HG02588 (cell line): ENCODE data around the gene ZNF311.

Experiments
- ATAC-seq: cut with Tn5 transposase; IDR thresholded peaks from one replicate; pipeline ENCODE4 v1.9.1; 2021; ENCODE audit warnings: mild to moderate bottlenecking, moderate library complexity; ENCODE audit not compliant: unreplicated experiment

Gene ZNF311

DNA sequence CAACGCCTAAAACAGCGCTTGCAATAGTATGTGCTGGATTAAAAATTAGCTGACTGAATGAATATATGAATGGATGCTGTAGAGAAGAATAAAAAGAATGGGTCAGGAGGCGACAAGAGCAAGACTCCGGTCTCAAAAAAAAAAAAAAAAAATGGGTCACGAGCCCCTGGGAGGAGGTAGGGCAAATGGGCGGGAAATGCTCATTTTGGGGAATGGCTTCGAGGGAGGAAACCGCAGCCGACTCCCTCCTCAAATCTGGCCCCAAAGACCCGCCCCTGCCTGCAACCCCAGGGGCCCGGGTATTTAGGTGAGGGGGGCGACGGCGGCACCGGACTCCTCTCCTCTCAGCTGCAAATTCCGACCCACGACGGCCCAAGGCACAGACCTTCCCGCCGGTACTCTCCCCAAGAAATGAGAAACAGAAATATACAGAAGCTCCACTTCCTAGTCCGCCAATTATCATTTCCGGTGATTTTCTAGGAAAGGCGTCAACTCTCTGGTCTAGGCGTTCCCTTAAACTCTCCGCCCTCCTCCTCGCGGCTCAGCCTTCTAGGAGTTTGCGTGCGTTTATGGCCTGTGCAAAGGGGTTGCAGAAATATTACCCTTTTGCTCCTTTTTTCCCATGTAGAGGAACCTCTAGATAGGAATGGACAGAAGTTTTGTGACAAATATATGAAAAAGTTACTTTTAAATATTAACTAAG is at the start of gene ZNF311:
TSS of gene ZNF311 (minus strand) at position 133 of the 703 bp plus-strand sequence. CDS start 1,361 bp downstream, outside the sequence.
- ATAC-seq, result no peak

- no peak for ATAC-seq
Measured at GRCh38 chr6:29051680-29052079, 46.6 kb upstream of the ZNF311 start.

DNA sequence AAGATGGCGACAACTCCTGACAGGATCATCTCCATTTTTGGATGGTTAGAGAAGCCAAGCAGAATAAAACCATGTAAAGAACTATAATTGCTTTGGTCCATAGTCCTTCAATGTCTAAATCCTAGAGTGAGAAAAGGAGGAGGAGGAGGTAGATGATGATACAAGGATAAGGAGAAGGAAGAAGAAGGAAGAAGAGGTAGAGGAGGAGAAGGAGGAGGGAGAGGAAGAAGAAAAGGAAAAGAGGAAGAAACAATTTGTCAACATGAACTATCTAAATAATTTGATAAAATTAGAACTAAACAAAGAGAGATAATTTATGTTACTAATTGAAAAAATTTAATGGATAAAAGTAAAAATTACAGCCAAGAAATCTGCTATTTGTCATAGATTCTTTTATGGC is 40.0 kb upstream of the ZNF311 start, which contains the start of gene OR2W1:
TSS of gene OR2W1 (minus strand) at position 101 of the 400 bp plus-strand sequence. CDS start at position 101, 0 bp downstream.
- ATAC-seq, result no peak

GRCh38 chr6:29035951-29036350 is 30.8 kb upstream of the ZNF311 start:
- ATAC-seq, result no peak

DNA sequence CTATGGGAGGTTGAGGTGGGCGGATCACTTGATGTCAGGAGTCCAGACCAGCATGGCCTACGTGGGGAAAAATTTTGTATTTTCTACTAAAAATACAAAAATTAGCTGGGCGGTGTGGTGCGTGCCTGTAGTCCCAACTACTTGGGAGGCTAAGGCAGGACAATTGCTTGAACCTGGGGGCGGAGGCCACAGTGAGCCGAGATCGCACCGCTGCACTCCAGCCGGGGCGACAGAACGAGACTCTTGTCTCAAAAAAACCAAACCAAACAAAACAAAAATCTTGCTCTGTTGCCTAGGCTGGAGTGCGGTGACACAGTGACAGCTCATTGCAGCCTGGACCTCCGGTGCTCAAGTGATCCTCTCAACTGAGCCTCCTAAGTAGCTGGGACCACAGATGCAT is 23.7 kb upstream of the ZNF311 start:
- ATAC-seq, result no peak

- ATAC-seq, result no peak
Measured at GRCh38 chr6:29025927-29026585, 20.9 kb upstream of the ZNF311 start.

DNA sequence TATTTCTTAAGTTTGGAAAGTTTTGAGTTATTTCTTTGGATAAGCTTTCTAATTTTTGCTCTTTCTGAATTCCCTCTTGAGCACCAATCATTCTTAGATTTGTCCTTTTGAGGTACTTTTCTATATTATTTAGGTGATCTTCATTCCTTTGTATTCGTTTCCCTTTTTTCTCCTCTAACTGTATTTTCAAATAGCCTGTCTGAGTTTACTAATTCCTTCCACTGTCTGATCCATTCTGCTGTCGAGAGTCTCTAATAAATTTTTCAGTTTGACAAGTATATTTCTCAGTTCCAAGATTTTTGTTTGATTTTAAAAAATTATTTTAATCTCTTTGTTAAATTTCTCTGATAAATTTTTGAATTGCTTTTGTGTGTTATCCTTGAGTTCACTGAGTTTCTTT is 16.3 kb upstream of the ZNF311 start:
- no peak for ATAC-seq

DNA sequence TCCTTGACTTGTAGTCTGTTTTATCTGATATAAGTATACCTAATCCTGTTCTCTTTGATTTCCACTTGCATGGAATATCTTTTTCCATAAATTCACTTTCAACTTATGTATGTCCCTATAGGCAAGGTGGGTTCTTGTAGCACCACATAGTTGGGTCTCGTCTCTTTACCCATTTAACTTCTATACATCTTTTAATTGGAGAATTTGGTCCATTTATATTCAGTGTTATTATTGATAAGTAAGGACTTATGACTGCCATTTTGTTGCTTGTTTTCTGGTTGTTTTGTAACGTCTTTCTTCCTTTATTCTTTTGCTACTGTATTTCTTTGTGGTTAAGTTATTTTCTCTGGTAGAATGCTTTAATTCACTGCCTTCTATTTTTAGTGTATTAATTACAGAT is 14.5 kb upstream of the ZNF311 start:
- no peak for ATAC-seq

GRCh38 chr6:29017428-29017802 is 12.3 kb upstream of the ZNF311 start:
- ATAC-seq, result no peak

- ATAC-seq, result peak; percentile 78
Measured at GRCh38 chr6:29016559-29017427, 11.7 kb upstream of the ZNF311 start.

DNA sequence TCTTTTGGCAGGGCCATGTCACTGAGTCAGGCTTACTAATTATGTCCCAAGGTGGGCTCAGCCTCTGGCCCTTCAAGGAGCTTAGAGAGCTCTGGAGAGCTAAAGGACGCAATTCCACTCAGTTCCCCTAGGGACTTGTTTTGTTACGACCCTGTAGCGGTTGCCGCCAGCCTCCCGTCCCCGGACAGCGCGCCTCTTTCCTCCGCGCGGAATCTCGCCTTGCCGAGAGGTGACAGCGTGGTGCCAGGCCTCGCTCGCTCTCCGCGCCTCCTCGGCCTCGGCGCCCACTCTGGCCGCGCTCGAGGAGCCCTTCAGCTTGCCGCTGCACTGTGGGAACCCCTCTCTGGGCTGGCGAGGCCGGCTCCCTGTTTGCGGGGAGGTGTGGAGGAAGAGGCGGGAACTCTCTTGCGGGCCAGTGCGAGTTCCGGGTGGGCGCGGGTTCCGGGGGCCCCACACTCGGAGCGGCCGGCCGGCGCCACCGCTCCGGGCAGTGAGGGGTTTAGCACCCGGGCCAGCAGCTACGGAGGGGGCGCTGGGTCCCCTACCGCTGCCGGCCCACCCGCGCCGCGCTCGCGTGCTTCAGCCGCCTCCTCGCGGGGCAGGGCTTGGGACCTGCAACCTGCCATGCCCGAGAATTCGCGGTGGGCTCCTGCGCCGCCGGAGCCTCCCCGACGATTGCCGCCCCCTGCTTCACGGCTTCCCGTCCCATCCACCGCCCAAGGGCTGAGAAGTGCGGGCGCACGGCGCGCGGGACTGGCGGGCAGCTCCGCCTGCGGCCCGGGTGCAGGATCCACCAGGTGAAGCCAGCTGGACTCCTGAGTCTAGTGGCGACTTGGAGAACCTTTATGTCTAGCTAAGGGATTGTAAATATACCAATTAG is 9.9 kb upstream of the ZNF311 start:
- no peak for ATAC-seq

GRCh38 chr6:29011276-29011734 is 6.2 kb upstream of the ZNF311 start:
- ATAC-seq, result no peak

DNA sequence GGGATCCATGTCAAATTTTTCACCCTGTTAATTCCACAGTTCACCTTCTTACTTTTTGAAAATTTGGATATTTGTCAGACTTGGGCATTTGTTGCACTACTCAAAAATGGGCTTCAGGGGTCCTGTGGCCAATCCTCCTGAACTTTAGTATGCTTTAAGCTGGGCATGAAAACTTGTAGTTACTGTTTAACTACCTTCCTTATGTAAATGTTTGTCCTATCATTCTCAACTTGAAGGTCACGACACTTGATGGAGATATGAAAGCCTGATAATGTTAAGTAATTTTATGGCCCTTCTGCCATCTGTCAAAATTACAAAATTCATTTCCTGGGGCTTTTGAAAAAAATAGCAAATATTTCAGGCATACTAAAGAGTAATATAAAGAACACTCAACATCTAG is 4.2 kb upstream of the ZNF311 start:
- no peak for ATAC-seq

DNA sequence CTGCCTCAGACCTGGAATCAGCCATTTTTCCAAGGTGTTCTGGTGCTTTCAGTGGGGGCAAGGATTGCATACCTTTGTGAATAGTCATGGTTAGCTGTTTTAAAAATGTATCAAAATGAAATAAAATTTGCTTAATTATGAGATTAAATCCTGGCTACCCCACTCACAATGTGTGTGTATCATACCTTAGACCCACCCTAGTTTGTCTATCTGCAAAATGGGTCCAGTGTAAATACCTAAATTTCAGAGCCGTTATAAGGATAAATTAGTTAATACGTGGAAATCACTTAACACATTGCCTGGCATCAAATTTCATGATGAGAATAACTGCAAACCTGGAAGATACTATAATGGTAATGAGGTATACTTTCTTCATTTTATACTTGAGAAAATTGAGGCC is 3.0 kb upstream of the ZNF311 start:
- no peak for ATAC-seq

DNA sequence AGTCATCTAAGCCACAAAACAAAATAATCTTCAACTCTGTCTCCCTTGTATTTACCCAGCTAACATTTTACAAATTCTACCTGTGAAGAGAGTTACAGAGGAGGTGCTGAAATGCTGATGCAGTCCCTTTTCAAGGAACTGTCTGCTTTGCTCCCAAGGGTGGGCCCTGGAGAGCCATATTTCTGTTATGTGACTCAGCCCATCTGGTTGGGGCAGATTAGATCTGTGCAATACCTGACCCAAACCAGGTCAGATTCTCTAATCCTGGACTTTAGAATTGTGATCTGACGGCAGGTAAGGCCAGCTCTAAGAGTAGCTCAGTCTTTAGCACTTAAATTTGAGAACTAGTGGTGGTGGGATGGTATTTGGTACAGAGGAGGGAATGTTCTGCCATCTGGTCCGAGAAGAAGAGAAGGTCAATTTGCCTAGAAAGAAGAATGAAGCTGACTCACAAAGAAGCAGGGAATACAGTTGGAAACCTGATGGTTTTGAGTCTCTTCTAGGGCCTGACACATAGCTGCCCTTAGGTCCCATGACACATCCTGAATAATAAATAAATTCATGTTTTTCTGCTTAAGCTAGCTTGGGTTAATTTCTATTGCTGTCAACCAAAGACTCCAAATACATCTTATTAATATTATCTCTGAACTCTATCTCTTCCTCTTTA is 8.1 kb downstream of the ZNF311 start:
- ATAC-seq, result no peak

DNA sequence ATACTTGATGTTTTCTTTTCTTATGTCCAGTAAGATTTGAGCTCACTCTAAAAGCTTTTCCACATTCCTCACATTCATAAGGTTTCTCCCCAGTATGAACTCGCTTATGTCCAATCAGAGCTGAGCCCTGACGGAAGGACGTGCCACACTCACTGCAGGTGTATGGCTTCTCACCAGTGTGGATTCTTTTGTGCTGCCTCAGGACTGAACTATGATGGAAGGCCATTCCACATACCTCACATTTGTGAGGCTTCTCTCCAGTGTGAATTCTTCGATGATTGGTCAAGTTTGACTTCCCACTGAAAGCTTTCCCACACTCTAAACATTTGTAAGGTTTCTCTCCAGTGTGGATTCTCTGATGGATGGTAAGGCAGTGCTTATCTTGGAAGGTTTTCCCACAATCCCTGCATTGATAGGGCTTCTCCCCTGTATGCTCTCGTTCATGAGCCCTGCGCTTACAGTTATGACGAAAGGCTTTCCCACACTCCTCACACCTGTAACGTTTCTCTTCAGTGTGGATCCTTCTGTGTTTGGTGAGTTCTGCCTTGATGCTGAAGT is 9.9 kb downstream of the ZNF311 start:
- no peak for ATAC-seq

DNA sequence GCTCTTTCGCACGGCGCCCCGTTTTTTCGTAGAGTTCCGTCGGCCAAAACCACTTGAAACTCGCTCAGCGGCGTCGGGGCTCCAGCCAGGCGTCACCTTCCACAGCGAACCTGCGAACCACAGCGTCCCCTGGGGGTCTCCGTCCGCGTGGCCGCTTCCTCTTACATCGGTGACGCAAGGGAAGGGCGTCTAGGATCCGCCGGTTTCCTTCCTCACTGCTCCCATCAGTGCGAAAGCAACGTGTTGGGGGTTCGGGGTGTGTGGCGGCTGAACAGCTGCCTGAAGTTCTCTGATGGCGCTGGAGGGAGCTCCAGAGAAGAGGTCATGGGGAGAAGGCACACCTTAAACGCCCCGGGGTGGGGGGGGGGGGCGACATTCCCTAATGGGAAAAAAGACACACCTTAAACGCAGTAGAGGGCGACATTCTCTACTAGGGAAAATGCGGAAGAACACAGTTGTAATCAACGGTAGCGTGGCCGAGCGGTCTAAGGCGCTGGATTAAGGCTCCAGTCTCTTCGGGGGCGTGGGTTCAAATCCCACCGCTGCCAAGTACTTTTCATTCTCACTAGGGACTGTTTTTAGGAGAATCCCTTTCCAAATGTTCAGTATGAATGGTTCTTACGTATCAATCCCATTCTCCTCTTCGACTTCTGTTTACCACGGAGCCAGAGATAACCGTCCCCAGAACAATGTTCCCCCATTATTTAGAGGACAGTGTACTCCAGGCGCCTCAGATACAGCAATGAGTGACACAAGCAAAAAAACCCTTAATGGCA is 16.4 kb downstream of the ZNF311 start:
- no peak for ATAC-seq

DNA sequence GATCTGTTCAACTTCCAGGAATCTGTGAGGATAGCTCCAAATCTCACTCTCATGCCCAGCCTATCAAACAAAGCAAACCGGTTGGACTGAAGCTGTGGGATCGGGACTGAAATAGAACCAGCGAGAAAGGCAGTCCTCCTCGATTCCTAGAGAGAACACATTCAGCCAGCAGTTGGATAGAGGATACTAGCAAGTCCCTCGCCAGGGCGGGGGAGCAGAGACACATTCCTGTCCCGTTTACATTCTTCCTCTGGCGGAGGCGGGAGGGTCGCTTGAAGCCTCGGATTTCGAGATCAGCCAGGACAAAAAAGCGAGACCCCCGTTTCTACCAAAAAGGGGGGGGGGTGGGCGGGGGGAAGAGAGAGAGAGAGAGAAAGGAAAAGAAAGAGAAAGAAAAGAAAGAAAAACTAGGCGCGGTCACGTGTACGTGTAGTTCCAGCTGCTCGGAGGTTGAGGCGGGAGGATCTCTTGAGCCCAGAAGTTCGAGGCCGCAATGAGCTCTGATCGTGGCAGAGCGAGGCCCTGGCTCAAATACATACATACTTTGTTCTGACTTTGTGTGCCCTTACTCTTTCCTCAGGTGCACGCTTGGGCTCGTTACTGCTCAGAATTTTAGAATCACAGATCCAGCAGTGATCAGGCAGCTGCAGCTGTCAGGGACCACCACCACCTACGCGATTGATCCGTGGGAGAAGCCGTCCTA is 19.5 kb downstream of the ZNF311 start:
- ATAC-seq, result no peak
